HepG2 (cell line): Measurements from ENCODE around the gene SLC25A46. TPM values are rescaled to one million over a fixed set of nuclear protein-coding genes. Genes with fewer than 3 reads are reported as not detected.
"Not testable (repeated sequence)": the region's sequence is repeated elsewhere in the genome, so short reads cannot be mapped to it uniquely, and the experiment has no call there.

Experiments
- ATAC-seq: fragments of 200-7000 bp; cut with Tn5 transposase; 3 replicates; pipeline ENCODE4 v1.9.1; 2020; ENCODE audit warnings: mild to moderate bottlenecking, moderate library complexity
- BruUV-seq: library from RNA; stranded (reverse); fragments of 400-500 nt; replicated peaks from 2 replicates; lab custom pipeline; 2021; lab: Mats Ljungman, UMichigan
- CTCF ChIA-PET: fragments of 300-600 bp; formaldehyde crosslinking; extraction: SDS; loops from one replicate; lab custom pipeline; 2021; ENCODE audit warnings: low total read pairs, inconsistent platforms, low intra/inter-chr PET ratio; lab: Yijun Ruan, JAX
- POLR2A ChIA-PET: fragments of 350-600 bp; sonication (Branson Sonifier 250); formaldehyde crosslinking; loops from one replicate; lab custom pipeline; 2020; ENCODE audit warnings: antibody characterized with exemption, inconsistent platforms; lab: Yijun Ruan, JAX
- DNase-seq: peaks from one replicate; pipeline ENCODE4 v3.0.0-alpha.2; 2015; ENCODE audit warnings: low spot score
- FAIRE-seq: peaks from 3 replicates; lab custom pipeline; 2011; peaks lifted over from hg19 to GRCh38; lab: Jason Lieb, UNC
- H2AFZ ChIP-seq: one replicate; pipeline ENCODE4 v1.6.1; 2011; ENCODE audit warnings: low read length, inconsistent platforms
- H3K27ac ChIP-seq: fragments of 300-600 bp; 3 replicates; pipeline ENCODE4 v1.8.0; 2011; ENCODE audit warnings: mixed run types, mild to moderate bottlenecking, mixed read lengths, low read length, inconsistent platforms; ENCODE audit not compliant: insufficient read depth; ENCODE audit errors: extremely low read length
- H3K27me3 ChIP-seq, 2 experiments: fragments of 200-600 bp in 1 of 2; 2 replicates in 1 of 2; 3 replicates in 1 of 2; pipeline versions ENCODE4 v1.6.0 to v1.8.0; 2011; ENCODE audit warnings: low read length in 2 of 2, mild to moderate bottlenecking in 2 of 2, moderate library complexity in 2 of 2, inconsistent platforms in 1 of 2; ENCODE audit not compliant: insufficient read depth in 2 of 2, control insufficient read depth in 1 of 2
- H3K36me3 ChIP-seq, 2 experiments: fragments of 200-600 bp in 1 of 2; replicated peaks in 1 of 2; 2 replicates in 1 of 2; 3 replicates in 1 of 2; pipeline versions ENCODE4 v1.5.1 to v1.8.0; 2011; ENCODE audit warnings: low read length in 2 of 2, inconsistent platforms in 1 of 2; ENCODE audit not compliant: insufficient read depth in 2 of 2, control insufficient read depth in 1 of 2
- H3K4me1 ChIP-seq: 2 replicates; pipeline ENCODE4 v1.5.1; 2012; ENCODE audit warnings: low read length, inconsistent platforms; ENCODE audit not compliant: insufficient read depth
- H3K4me2 ChIP-seq: 2 replicates; pipeline ENCODE4 v1.6.0; 2011; ENCODE audit warnings: low read depth, low read length, inconsistent platforms
- H3K4me3 ChIP-seq, 3 experiments: fragments of 200-600 bp in 1 of 3; sonication (generic), shearing (Covaris generic) in 1 of 3; replicated peaks in 1 of 3; 2 replicates each; pipeline ENCODE4 v1.5.1; 2011 to 2016; ENCODE audit warnings: low read length in 3 of 3, inconsistent platforms in 2 of 3, low read depth in 2 of 3, mild to moderate bottlenecking in 2 of 3, control low read depth in 1 of 3, mixed read lengths in 1 of 3; ENCODE audit not compliant: insufficient read depth in 1 of 3
- H3K79me2 ChIP-seq: one replicate; pipeline ENCODE4 v1.6.1; 2011; ENCODE audit warnings: low read length, inconsistent platforms; ENCODE audit not compliant: insufficient read depth
- H3K9ac ChIP-seq: 2 replicates; pipeline ENCODE4 v1.6.0; 2011; ENCODE audit warnings: mild to moderate bottlenecking, low read depth, low read length, inconsistent platforms; ENCODE audit not compliant: insufficient read depth
- H3K9me3 ChIP-seq: 2 replicates; pipeline ENCODE4 v1.5.1; 2012; ENCODE audit warnings: mild to moderate bottlenecking, low read length
- H4K20me1 ChIP-seq: 2 replicates; pipeline ENCODE4 v1.6.0; 2011; ENCODE audit warnings: inconsistent platforms, mild to moderate bottlenecking, low read length, moderate library complexity; ENCODE audit not compliant: insufficient read depth
- BHLHE40 ChIP-seq: IDR thresholded peaks from 2 replicates; pipeline ENCODE4 v1.6.1; 2011; ENCODE audit warnings: low read length, improper control_type of control experiment
- MIXL1 ChIP-seq: IDR thresholded peaks from 2 replicates; pipeline ENCODE4 v1.6.1; 2016
- NFIB ChIP-seq: sonication (generic); formaldehyde crosslinking; IDR thresholded peaks from 2 replicates; pipeline ENCODE4 v1.9.0; 2021; ENCODE audit warnings: missing genetic modification reagents, mild to moderate bottlenecking, borderline replicate concordance
- PRDM4 ChIP-seq: sonication (generic); formaldehyde crosslinking; IDR thresholded peaks from 2 replicates; pipeline ENCODE4 v1.9.0; 2021; ENCODE audit warnings: missing genetic modification reagents, borderline replicate concordance
- REL ChIP-seq: sonication (generic); formaldehyde crosslinking; conservative IDR thresholded peaks from 2 replicates; pipeline ENCODE4 v1.8.0; 2022; ENCODE audit warnings: mild to moderate bottlenecking, missing genetic modification reagents, moderate library complexity
- RNF2 ChIP-seq: fragments of 450-650 bp; conservative IDR thresholded peaks from 2 replicates; pipeline ENCODE4 v1.6.1; 2016; ENCODE audit warnings: low read depth
- ZBTB3 ChIP-seq: sonication (generic); formaldehyde crosslinking; IDR thresholded peaks from 2 replicates; pipeline ENCODE4 v1.4.0; 2020; ENCODE audit warnings: low read depth, mild to moderate bottlenecking, moderate library complexity, missing genetic modification reagents, borderline replicate concordance
- ZNF747 ChIP-seq: sonication (generic); formaldehyde crosslinking; IDR thresholded peaks from 2 replicates; pipeline ENCODE4 v1.8.1; 2023; ENCODE audit warnings: missing genetic modification reagents, mild to moderate bottlenecking, borderline replicate concordance
- whole genome bisulfite sequencing: methylation state at CpG from one replicate; pipeline ENCODE4 v1.1.6; 2017; ENCODE audit warnings: low lambda C conversion rate; 5-methylcytosine and 5-hydroxymethylcytosine counted together
- in situ Hi-C: cut with HindIII; loops from 2 replicates; pipeline ENCODE4 v1.10.0; 2017; ENCODE audit warnings: low pct_unique_long_range_greater_than_20kb; ENCODE audit not compliant: extremely low pct_ligation_motif_present
- intact Hi-C: fragments of 100-400 bp; cut with micrococcal nuclease; formaldehyde crosslinking; loops from one replicate; pipeline ENCODE4 v1.10.0; 2022; ENCODE audit not compliant: unreplicated experiment
- polyA plus RNA-seq, 8 experiments: library from polyadenylated mRNA; depleted of rRNA in 3 of 8; stranded (reverse) in 7 of 8; unstranded in 1 of 8; fragments of >200 nt; fragmentation: Illumina TruSeq in 4 of 8; extraction: Trizol in 4 of 8; gene quantifications; 2 replicates each; pipeline versions ENCODE4 v1.2.1 to v1.2.3, GENCODE V29; 2011 to 2016; ENCODE audit warnings: low read depth in 4 of 8, missing spikeins in 1 of 8, mixed read lengths in 1 of 8; ENCODE audit not compliant: insufficient read depth in 1 of 8
- total RNA-seq, 5 experiments: library from RNA; depleted of rRNA; stranded (reverse); fragments of >200 nt; fragmentation: Illumina TruSeq; extraction: Trizol; gene quantifications; 2 replicates each; pipeline ENCODE4 v1.2.3, GENCODE V29; 2016; ENCODE audit warnings: low read depth in 1 of 5

The SLC25A46 gene
- total and polyA plus RNA-seq, 2 of the 13 experiments (the other 11 are each of a cell fraction or from before 2014, with no cell fraction given), result 14.2 to 34.6 TPM

DNA sequence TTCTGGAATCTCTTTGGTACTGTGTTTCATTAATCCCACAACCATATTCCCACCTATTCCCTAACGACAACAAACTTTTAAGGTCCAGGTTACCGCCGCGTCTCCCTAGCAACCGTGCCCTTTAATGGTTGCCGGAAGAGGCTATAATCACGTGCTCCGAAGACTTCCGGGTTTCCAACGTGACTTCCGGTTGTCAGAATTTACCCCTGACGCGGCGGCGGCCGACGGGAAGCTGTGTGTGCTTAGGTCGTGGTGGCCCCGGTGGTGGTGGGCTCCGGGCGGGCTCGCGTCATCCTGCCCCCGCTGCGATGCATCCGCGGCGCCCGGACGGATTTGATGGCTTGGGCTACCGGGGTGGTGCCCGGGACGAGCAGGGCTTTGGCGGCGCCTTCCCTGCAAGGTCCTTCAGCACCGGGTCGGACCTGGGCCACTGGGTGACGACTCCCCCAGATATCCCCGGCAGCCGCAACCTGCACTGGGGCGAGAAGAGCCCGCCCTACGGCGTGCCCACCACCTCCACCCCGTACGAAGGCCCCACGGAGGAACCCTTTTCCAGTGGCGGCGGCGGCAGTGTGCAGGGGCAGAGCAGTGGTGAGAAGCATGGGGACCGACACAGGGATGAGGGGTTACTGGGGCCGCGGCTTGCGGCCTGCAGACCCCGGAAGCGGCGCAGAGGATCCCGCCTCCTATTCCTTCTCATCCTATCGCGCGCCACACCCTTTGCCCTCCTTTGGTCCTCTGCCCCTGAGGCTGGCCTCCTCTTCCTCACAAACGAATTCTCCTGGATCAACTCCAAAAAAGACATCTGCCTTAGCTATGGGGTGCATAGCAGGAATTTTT is at the start of gene SLC25A46 (continued):
- TF ChIP-seq PRDM4 (CRISPR knock-in tag) (no peak), NFIB (CRISPR knock-in tag) (no peak), BHLHE40 (peak; percentile 85), ZBTB3 (0 out of 2 replicates have a peak, but pooled peaks have one; percentile 33), REL (no peak), RNF2 (no peak), ZNF747 (CRISPR knock-in tag) (peak; percentile 80), MIXL1 (CRISPR knock-in tag) (peak; percentile 42; the same call in 1 of the 2 replicates)

DNA sequence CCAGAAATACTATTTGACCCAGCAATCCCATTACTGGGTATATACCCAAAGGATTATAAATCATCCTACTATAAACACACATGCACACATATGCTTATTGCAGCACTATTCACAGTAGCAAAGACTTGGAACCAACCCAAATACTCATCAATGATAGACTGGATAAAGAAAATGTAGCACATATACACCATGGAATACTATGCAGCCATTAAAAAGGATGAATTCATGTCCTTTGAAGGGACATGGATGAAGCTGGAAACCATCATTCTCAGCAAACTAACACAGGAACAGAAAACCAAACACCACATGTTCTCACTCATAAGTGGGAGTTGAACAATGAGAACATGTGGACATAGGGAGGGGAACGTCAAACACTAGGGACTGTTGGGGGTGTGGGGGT is 48.2 kb upstream of the SLC25A46 start:
- DNase-seq, H3K4me1 ChIP-seq, BruUV-seq, FAIRE-seq, H3K27ac ChIP-seq, H4K20me1 ChIP-seq, H3K27me3 ChIP-seq, H3K4me3 ChIP-seq, H3K4me2 ChIP-seq, H2AFZ ChIP-seq, intact Hi-C loops, H3K36me3 ChIP-seq, ATAC-seq, CTCF ChIA-PET, H3K9ac ChIP-seq, POLR2A ChIA-PET, in situ Hi-C loops, H3K9me3 ChIP-seq, H3K79me2 ChIP-seq: not testable (repeated sequence)
- WGBS, result 0% methylated on average over 1 of the region's 1 CpG

DNA sequence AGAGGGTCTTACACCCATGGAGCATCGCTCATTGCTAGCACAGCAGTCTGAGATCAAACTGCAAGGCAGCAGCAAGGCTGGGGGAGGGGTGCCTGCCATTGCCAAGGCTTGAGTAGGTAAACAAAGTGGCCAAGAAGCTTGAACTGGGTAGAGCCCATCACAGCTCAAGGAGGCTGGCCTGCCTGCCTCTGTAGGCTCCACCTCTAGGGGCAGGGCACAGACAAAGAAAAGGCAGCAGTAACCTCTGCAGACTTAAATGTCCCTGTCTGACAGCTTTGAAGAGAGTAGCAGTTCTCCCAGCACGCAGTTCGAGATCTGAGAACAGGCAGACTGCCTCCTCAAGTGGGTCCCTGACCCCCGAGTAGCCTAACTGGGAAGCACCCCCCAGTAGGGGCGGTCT is 46.1 kb upstream of the SLC25A46 start:
- H3K4me3 ChIP-seq, H3K79me2 ChIP-seq, POLR2A ChIA-PET, H3K36me3 ChIP-seq, DNase-seq, intact Hi-C loops, H3K4me2 ChIP-seq, H3K27ac ChIP-seq, BruUV-seq, H3K9ac ChIP-seq, FAIRE-seq, CTCF ChIA-PET, ATAC-seq, H3K9me3 ChIP-seq, H3K27me3 ChIP-seq, H2AFZ ChIP-seq, H3K4me1 ChIP-seq, in situ Hi-C loops, H4K20me1 ChIP-seq: not testable (repeated sequence)
- WGBS, result no CpG with 5 or more reads among the region's 5 CpGs
